DMS79 (cell line): ENCODE measurements around the gene PAPPA.
A peak's percentile ranks its signal among the peaks of the same experiment; 100 is the strongest.

ENCODE experiments used
- DNase-seq: peaks from one replicate; lab custom pipeline; 2025; lab: John Stamatoyannopoulos, UW

PAPPA gene

DNA sequence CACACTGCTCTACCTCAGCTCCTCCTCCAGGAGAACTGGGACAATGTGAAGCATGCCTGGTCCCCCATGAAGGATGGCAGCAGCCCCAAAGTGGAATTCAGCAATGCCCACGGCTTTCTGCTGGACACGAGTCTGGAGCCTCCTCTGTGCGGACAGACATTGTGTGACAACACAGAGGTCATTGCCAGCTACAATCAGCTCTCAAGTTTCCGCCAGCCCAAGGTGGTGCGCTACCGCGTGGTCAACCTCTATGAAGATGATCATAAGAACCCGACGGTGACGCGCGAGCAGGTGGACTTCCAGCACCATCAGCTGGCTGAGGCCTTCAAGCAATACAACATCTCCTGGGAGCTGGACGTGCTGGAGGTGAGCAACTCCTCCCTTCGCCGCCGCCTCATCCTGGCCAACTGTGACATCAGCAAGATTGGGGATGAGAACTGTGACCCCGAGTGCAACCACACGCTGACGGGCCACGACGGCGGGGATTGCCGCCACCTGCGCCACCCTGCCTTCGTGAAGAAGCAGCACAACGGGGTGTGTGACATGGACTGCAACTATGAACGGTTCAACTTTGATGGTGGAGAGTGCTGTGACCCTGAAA lies 34.1 kb downstream of the PAPPA start:
- DNase-seq, result no peak

- no peak for DNase-seq
These were observed 36.1 kb downstream of the PAPPA start for GRCh38 chr9:116189683-116190082.

- DNase-seq, result no peak
These were observed 37.2 kb downstream of the PAPPA start for GRCh38 chr9:116190637-116191396.

DNA sequence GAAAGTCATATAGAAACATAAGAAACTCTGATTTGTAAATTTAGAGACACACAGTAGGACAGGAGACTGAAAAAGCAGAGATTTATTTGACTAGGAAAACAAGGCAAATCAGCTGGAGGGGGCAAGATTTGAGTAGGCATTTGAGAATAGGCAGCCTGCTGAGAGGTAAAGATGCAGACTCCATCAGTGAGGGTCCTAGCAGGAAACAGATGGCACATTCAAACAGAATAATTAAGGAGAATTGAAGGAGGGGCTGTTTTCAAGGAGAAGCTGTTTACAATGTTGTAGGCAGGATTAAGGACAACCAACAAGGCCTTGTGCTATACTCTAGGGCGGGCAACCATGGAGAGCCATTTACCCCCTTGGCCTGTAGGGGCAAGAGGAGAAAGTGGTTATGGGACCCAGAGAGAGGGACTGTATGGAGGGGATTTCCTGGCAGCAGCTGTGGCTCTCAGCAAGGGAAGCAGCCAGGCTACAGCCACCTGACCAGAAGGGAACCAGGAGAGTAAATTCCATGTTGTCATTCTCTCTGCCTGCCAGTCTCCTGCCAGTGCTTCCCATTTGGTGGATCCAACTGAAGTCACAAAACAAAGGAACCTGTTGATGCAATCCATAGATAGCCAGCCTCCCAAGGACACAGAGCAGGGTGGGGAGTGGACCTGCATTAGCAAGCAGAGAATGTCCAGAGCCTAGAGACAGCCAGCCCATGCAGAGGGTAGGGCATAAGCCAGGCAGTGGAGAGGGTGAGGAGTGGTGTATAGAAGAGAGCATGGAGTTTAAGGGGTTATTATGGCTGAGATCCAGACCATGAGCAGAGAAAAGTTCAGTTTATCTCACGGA lies 38.2 kb downstream of the PAPPA start:
- DNase-seq, result no peak

GRCh38 chr9:116193636-116194035 lies 40.0 kb downstream of the PAPPA start:
- DNase-seq, result no peak

GRCh38 chr9:116196806-116197205 lies 43.2 kb downstream of the PAPPA start:
- DNase-seq, result no peak

GRCh38 chr9:116198344-116198743 lies 44.8 kb downstream of the PAPPA start:
- DNase-seq, result no peak

- DNase-seq, result no peak
These were observed 48.8 kb downstream of the PAPPA start for GRCh38 chr9:116202219-116202912.

DNA sequence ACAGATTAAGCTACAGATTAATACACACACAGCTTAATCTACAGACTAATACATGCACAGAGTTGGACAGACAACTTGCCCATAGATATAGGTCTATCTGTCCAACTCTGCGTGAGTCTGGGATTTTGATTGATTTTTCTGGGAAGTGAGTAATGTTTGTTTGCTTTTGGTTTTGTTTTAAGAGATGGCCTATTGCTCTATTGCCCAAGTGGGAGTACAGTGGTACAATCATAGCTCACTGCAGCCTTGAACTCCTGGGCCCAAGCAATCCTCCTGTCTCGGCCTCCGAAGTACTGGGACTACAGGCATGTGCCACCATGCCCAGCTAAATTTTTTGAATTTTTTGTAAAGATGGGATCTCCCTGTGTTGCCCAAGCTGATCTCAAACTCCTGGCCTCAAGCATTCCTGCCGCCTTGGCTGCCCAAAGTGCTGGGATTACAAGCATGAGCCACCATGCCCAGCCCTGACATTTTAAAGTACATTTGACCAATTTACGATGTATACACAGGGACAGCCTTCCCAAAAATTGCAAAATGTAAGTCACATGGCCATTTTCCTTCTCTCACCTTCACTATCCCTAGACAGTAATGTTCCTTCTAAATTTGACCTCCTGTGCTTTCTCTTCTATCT lies 50.8 kb downstream of the PAPPA start:
- DNase-seq, result no peak

GRCh38 chr9:116207371-116208111 lies 54.0 kb downstream of the PAPPA start:
- DNase-seq, result no peak

- DNase-seq, result no peak
These were observed 55.0 kb downstream of the PAPPA start for GRCh38 chr9:116208417-116209232.

GRCh38 chr9:116209414-116210116 lies 56.0 kb downstream of the PAPPA start:
- no peak for DNase-seq

DNA sequence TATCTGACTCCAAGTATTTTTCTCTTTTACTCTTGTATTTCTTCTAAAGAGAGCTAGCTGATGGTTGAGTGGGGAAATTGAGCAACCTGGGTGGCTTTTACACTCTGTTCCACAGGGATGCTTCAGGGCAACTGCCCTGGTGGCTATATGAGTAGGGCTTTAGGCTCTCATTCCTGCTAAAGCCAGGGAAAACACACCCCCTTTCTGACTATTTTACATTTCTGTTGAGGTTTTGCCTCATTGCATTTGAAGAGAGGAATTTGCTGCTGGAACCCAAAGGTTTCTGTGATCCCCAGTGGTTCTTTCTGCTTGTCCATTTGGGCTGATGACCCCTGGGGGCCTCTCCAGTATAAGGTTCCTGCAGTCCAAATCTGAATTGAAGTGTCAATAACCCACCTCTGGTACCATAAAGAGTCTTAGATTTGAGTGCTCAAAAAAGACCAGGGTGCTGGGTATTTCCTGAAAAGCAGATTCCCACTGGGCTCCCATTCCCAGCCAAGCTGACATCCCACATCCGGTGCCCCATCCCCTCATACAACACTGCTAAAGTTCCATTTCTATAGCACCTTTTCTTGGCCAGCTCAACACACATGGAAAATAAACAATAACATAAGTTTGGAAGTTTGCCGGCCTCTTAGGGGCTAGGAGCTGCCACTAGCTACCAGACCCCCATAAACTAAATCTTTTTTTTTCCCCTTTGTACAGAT lies 59.5 kb downstream of the PAPPA start:
- DNase-seq, result no peak

GRCh38 chr9:116213693-116214047 lies 60.1 kb downstream of the PAPPA start:
- no peak for DNase-seq

DNA sequence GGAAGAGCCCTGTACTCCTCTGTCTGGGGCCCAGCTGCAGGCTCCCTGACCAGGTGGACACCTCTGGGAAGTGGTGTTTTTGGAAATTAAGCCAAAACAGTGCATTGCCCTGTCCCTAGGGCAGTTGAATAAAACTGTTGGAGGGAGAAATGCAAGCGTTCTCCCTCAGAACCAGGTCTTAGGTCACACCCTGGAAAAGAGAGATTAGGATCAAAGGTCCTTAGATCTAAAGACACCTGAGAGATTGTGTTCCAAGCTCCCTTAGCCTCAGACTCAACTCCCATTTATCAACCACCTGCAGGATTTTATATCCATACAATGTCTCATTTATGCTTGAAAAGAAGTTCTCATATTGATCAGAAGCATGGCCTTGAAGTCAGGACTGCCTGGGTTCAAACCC lies 64.8 kb downstream of the PAPPA start:
- no peak for DNase-seq

DNA sequence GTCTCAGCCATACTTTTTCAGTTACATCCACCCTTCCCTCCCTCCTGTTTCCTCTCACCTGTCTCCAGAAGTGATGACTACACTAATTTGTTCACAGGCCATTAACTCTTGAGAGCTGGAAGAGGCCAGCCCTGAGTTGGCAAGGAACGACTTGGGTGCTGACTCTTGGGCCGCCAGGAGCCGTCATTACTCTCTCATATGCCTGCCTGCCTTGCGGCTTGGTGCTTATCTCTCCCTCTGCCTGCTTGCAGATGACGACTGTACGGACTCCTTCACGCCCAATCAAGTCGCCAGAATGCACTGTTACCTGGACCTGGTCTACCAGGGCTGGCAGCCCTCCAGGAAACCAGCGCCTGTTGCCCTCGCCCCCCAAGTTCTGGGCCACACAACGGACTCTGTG lies 66.1 kb downstream of the PAPPA start:
- peak; percentile 93 for DNase-seq

DNA sequence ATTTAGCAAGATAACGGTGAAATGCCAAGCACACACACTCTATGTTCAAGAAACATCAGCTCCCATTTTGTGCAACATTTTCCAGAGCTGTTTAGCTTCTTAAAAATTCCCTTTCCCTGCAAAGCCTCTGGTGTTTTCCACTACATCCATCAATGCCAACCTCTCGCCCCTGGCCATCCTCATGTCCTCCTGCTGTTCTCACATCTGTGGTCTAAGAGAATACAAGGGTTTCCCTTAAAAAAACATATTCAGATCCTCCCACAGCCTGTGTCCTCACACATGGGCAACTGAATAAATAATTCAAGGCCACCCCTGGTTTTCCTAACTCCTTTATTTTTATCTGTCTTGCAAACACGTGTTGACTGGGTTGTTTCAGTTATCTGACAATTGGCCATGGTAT lies 70.3 kb downstream of the PAPPA start:
- DNase-seq, result no peak

GRCh38 chr9:116230051-116230632 lies 76.6 kb downstream of the PAPPA start:
- DNase-seq, result no peak
